Spleen (tissue), 13 donors: ENCODE data around the gene ITFG2. TPM values are rescaled to one million over a fixed set of nuclear protein-coding genes. Genes with fewer than 3 reads are reported as not detected.
A peak's percentile ranks its signal among the peaks of the same experiment; 100 is the strongest.

Experiments used
- DNase-seq: peaks from one replicate; pipeline ENCODE4 v3.0.0-alpha.2; 2020
- H3K27ac ChIP-seq, 8 donors: fragments of 200-600 bp; sonication (generic) in 7 of 8; 1 replicate in 4 of 8; 2 replicates in 4 of 8; pipeline versions ENCODE4 v1.5.0 to v1.8.0; 2016 to 2021; ENCODE audit warnings: inconsistent platforms in 4 of 8, mild to moderate bottlenecking in 4 of 8, moderate library complexity in 1 of 8
- H3K27me3 ChIP-seq, 7 donors: fragments of 200-600 bp; sonication (generic) in 6 of 7; replicated peaks in 1 of 7; 1 replicate in 4 of 7; 2 replicates in 3 of 7; pipeline versions ENCODE4 v1.5.0 to v1.8.0; 2016 to 2021; ENCODE audit warnings: inconsistent platforms in 3 of 7, mild to moderate bottlenecking in 1 of 7
- H3K36me3 ChIP-seq, 6 donors: fragments of 200-600 bp; sonication (generic) in 5 of 6; 1 replicate in 4 of 6; 2 replicates in 2 of 6; pipeline versions ENCODE4 v1.5.0 to v1.8.0; 2016 to 2021; ENCODE audit warnings: inconsistent platforms in 2 of 6
- H3K4me1 ChIP-seq, 6 donors: fragments of 200-600 bp; sonication (generic) in 5 of 6; 1 replicate in 3 of 6; 2 replicates in 3 of 6; pipeline versions ENCODE4 v1.5.0 to v1.8.0; 2016 to 2021; ENCODE audit warnings: inconsistent platforms in 3 of 6
- H3K4me3 ChIP-seq, 8 donors: fragments of 200-600 bp; sonication (generic) in 7 of 8; 1 replicate in 4 of 8; 2 replicates in 4 of 8; pipeline versions ENCODE4 v1.5.0 to v1.8.0; 2016 to 2021; ENCODE audit warnings: inconsistent platforms in 4 of 8, mild to moderate bottlenecking in 4 of 8, moderate library complexity in 2 of 8
- H3K9me3 ChIP-seq, 8 donors: fragments of 200-600 bp; sonication (generic) in 7 of 8; 1 replicate in 4 of 8; 2 replicates in 4 of 8; pipeline versions ENCODE4 v1.5.0 to v1.8.0; 2016 to 2021; ENCODE audit warnings: inconsistent platforms in 4 of 8
- POLR2A ChIP-seq, 3 donors: fragments of 450-650 bp; IDR thresholded peaks; one replicate each; pipeline ENCODE4 v1.5.1; 2017; ENCODE audit warnings: antibody characterized with exemption in 3 of 3, mild to moderate bottlenecking in 1 of 3
- POLR2AphosphoS5 ChIP-seq, 3 donors: sonication (generic); formaldehyde crosslinking; IDR thresholded peaks; one replicate each; pipeline ENCODE4 v1.5.1; 2017; ENCODE audit warnings: antibody characterized with exemption in 3 of 3
- WGBS, 5 donors: extraction: QIAGEN DNeasy Blood & Tissue Kit in 3 of 5; methylation state at CpG; one replicate each; pipeline versions ENCODE4 v1.1.5 to v1.1.7; 2013 to 2018; 5-methylcytosine and 5-hydroxymethylcytosine counted together
- intact Hi-C: fragments of 100-400 bp; cut with DNase I; formaldehyde crosslinking; loops from one replicate; pipeline ENCODE4 v1.15.0; 2023; ENCODE audit warnings: low total_unique reads
- long read RNA-seq, 2 donors: transcript quantifications; one replicate each; lab custom pipeline, GENCODE V29; 2026
- polyA plus RNA-seq, 3 donors: library from polyadenylated mRNA; stranded (reverse); fragments of 200-250 nt; gene quantifications; one replicate each; pipeline ENCODE4 v1.2.1, GENCODE V29; 2013
- total RNA-seq, 7 donors: library from RNA; depleted of rRNA in 3 of 7; stranded (reverse); fragments of >200 nt in 3 of 7; fragmentation: NEBNext Ultra II Directional in 4 of 7; extraction: Animal tissue kit (Norgen Biotek cat#: 25700) in 4 of 7; gene quantifications; one replicate each; pipeline versions ENCODE4 v1.1.0 to v1.2.1, GENCODE V29; 2016 to 2021
- TF ChIP-seq, protein P1 (sequence below), 11 experiments: fragments of 200-600 bp in 7 of 11; fragments of 450-650 bp in 4 of 11; sonication (generic) in 4 of 11; IDR thresholded peaks in 8 of 11; conservative IDR thresholded peaks in 3 of 11; 1 replicate in 7 of 11; 2 replicates in 4 of 11; pipeline versions ENCODE4 v1.4.0 to v1.8.0; 2016 to 2021; ENCODE audit warnings: antibody characterized with exemption in 11 of 11, inconsistent platforms in 4 of 11, mild to moderate bottlenecking in 1 of 11
- donor health status: healthy with polysubstance abuse.
- donor health status: DM: no; HTN: no; CAD: no; lungs with moderate emphysema.
- donor health status: DM: no; HTN: no; CAD: no.
- donor health status: Bipolar disorder and iron deficiency.
- donor health status: healthy.
- donor health status: DM: no; HTN: no; CAD: no.
- donor health status: DM: yes; HTN: yes; CAD: no.

Gene ITFG2
- total RNA-seq, result 10 to 100 TPM; 42.7 to 79.3 (median 55.0) TPM
- 10 to 100 TPM; 28.9 to 44.3 (median 41.4) TPM for polyA plus RNA-seq
- long read RNA-seq, donor 1, transcript ITFG2-201 (12 exons, 2,361 nt), result major isoform, 5 of 13 reads
- long read RNA-seq, donor 1, partial matches to known transcripts, result 6 of 13 reads
- long read RNA-seq, donor 1, other reads (novel, unspliced or antisense), result 0 of 13 reads
- long read RNA-seq, donor 2, transcript ITFG2-201 (12 exons, 2,361 nt), result major isoform, 8 of 29 reads
- long read RNA-seq, donor 2, partial matches to known transcripts, result 17 of 29 reads
- long read RNA-seq, donor 2, other reads (novel, unspliced or antisense), result 0 of 29 reads

DNA sequence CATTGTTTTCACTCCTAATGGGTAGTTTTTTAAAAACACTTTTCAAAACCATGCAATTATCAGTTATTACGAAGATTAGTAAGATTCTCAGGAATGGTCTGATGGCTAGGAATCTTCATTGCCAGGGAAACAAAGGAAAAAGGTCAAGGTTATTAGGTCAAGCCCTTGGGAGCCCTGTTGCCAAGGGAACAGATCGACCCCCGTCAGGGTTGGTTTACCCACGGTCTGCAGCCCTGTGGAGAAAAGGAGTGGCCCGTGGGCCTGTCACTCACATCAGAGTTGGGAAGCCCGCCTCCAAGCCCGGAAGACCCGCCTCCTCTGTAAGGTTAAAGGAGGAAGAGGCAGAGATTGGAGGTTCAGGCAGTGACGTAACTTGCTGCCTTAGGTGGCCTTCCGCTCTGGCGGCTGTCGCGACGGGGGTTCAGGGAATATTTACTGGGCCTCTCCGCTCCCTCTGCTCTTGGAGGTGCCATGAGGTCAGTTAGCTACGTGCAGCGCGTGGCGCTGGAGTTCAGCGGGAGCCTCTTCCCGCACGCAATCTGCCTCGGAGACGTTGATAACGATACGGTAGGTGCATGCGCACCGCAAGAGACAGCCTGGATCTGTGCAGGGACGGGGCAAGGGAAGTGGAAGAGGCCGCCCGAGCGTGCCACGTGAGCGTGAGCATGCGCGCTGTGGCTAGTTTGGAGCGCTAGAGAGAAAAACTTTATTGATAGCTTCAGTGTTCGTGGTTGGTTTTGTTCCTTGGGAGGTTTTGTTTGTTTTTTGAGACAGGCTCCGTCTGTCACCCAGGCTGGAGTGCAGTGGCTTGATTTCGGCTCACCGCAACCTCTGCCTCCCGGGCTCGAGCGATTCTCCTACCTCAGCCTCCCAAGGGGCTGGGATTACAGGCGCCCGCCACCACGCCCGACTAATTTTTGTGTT lies at the start of gene ITFG2:
Gene ITFG2, plus strand, starts transcription at position 379 of the 924 bp plus-strand sequence. Its CDS starts 93 bp downstream, at position 472.
- Histone ChIP-seq H3K4me3 (peak within 1 kb of the TSS; percentile 59 to 91 (median 75)), H3K36me3 (peaks cover 0 to 33% (median 8%) of the 10 kb centered on the region in 6 donors), H3K27ac (peak within 1 kb of the TSS; percentile 90 to 98 (median 94)), H3K4me1 (peaks cover 16 to 40% (median 33%) of the 10 kb centered on the region in 6 donors), H3K9me3 (no peaks in the 10 kb centered on the region), H3K27me3 (no peaks in the 10 kb centered on the region)
- peak; percentile 27 to 88 (median 85) for TF ChIP-seq POLR2A (IDR thresholded peaks at IDR 0.05)
- TF ChIP-seq POLR2AphosphoS5 (IDR thresholded peaks at IDR 0.05), result peak; percentile 99
- TF ChIP-seq, protein P1, sequence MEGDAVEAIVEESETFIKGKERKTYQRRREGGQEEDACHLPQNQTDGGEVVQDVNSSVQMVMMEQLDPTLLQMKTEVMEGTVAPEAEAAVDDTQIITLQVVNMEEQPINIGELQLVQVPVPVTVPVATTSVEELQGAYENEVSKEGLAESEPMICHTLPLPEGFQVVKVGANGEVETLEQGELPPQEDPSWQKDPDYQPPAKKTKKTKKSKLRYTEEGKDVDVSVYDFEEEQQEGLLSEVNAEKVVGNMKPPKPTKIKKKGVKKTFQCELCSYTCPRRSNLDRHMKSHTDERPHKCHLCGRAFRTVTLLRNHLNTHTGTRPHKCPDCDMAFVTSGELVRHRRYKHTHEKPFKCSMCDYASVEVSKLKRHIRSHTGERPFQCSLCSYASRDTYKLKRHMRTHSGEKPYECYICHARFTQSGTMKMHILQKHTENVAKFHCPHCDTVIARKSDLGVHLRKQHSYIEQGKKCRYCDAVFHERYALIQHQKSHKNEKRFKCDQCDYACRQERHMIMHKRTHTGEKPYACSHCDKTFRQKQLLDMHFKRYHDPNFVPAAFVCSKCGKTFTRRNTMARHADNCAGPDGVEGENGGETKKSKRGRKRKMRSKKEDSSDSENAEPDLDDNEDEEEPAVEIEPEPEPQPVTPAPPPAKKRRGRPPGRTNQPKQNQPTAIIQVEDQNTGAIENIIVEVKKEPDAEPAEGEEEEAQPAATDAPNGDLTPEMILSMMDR (IDR thresholded peaks at IDR 0.05 in 8 of 11, conservative IDR thresholded peaks at IDR 0.05 in 3 of 11), result peak in 3 of 11 experiments; percentile 14 to 33 (median 28)
- 0 to 2% (median 1%) methylated on average over 25 to 48 of the region's 48 CpGs for WGBS, 5 donors
- intact Hi-C loops, result no loop called here
- peak; percentile 99 for DNase-seq

GRCh38 chr12:2764398-2764797 lies 48.1 kb upstream of the ITFG2 start:
- no peak for DNase-seq
- Histone ChIP-seq H3K4me1 (no peaks in the 10 kb centered on the region), H3K4me3 (no peak overlapping the region), H3K27me3 (no peaks in the 10 kb centered on the region), H3K9me3 (no peaks in the 10 kb centered on the region), H3K36me3 (peaks cover 0 to 18% (median 0%) of the 10 kb centered on the region in 6 donors), H3K27ac (no peak overlapping the region)
- TF ChIP-seq POLR2AphosphoS5 (IDR thresholded peaks at IDR 0.05), result no peak
- intact Hi-C loops, result no loop called here

DNA sequence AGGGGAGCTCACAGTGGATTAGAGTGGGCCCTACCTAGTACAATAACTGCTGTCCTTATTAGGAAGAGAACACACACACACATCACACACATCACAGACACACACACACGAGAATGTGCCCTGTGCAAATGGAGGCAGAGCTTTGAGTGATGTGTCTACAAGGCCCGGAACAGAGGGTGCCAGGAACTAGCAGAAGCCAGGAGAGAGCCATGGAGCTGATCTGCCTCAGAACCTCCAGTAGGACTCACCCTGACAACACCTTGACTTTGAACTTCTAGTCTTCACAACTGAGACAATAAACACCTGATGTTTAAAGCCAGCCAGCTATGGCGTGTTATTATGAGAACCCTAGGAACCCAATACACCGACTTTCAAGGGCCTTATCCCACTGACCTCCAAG lies 47.4 kb upstream of the ITFG2 start:
- WGBS, 5 donors, result 87 to 90% (median 88%) methylated on average over 4 of the region's 4 CpGs

DNA sequence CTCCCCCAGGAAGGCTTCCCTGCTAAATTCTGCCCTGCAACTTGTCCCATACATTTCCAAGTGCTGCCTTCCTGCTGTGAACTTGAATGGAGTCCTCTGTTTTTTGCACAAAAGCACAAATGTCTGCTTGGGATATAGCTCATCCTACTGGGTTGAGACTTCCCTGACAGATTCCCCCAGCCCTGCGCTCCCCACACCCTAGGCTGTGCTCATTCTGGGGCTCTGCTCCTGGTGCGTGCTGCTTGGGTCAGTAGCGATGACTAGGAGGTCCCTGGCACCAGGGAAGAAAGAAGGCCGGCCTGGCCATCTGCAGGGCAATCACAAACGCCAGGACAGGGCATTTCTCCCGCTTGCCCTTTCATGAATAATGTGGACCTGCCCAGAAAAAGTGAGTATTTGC lies 46.9 kb upstream of the ITFG2 start:
- no peak for TF ChIP-seq POLR2A (IDR thresholded peaks at IDR 0.05)
- TF ChIP-seq, protein P1 (IDR thresholded peaks at IDR 0.05 in 8 of 11, conservative IDR thresholded peaks at IDR 0.05 in 3 of 11), result no peak
- TF ChIP-seq POLR2AphosphoS5 (IDR thresholded peaks at IDR 0.05), result no peak
- 85 to 91% (median 89%) methylated on average over 6 of the region's 6 CpGs for WGBS, 5 donors
- Histone ChIP-seq H3K4me1 (no peaks in the 10 kb centered on the region), H3K27ac (no peak overlapping the region), H3K9me3 (no peaks in the 10 kb centered on the region), H3K27me3 (no peaks in the 10 kb centered on the region), H3K4me3 (no peak overlapping the region), H3K36me3 (peaks cover 0 to 12% (median 0%) of the 10 kb centered on the region in 6 donors)
- intact Hi-C loops, result no loop called here
- DNase-seq, result no peak

More for the DNA sequence above, 47.4 kb upstream of the ITFG2 start:
- H3K4me1 ChIP-seq, result no peaks in the 10 kb centered on the region
- no peak for DNase-seq
- H3K4me3 ChIP-seq, result no peak overlapping the region
- H3K9me3 ChIP-seq, result no peaks in the 10 kb centered on the region
- peaks cover 0 to 17% (median 0%) of the 10 kb centered on the region in 6 donors for H3K36me3 ChIP-seq
- no peak overlapping the region for H3K27ac ChIP-seq
- intact Hi-C loops, result no loop called here
- TF ChIP-seq POLR2A (IDR thresholded peaks at IDR 0.05) (no peak), POLR2AphosphoS5 (IDR thresholded peaks at IDR 0.05) (no peak)
- TF ChIP-seq, protein P1 (IDR thresholded peaks at IDR 0.05 in 8 of 11, conservative IDR thresholded peaks at IDR 0.05 in 3 of 11), result no peak
- H3K27me3 ChIP-seq, result no peaks in the 10 kb centered on the region
